Tongue (tissue), 2 donors: ENCODE measurements around the gene SRRM5. TPM values are rescaled to one million over a fixed set of nuclear protein-coding genes. Genes with fewer than 3 reads are reported as not detected.

Source experiments
- small RNA-seq: library from RNA; depleted of rRNA; stranded (forward); fragments of <200 nt; gene quantifications from one replicate; pipeline ENCODE3, GENCODE V24; 2014; ENCODE audit warnings: low replicate concordance
- total RNA-seq: library from RNA; depleted of rRNA; stranded (reverse); fragments of >200 nt; gene quantifications from one replicate; pipeline ENCODE4 v1.2.3, GENCODE V29; 2014

Gene SRRM5
- total RNA-seq, 1 donor from 2014 or later: not detected

Small RNA genes within 50 kb of the gene (small RNA-seq; reads per million reads assigned to genes)
- gene RN7SL368P: not detected

Other genes starting within 250 kb of the SRRM5 start
- gene TEX101, start 197.2 kb upstream of the SRRM5 start, total RNA-seq: not detected
- 17.6 TPM for gene LYPD3, start 146.5 kb upstream of the SRRM5 start, total RNA-seq
- 24.6 TPM for gene PHLDB3, start 107.3 kb upstream of the SRRM5 start, total RNA-seq
- gene ETHE1, start 84.9 kb upstream of the SRRM5 start, total RNA-seq: 28.2 TPM
- gene ZNF575, start 78.9 kb upstream of the SRRM5 start, total RNA-seq: 0.41 TPM
- gene XRCC1, start 36.6 kb upstream of the SRRM5 start, total RNA-seq: 10.5 TPM
- 2.7 TPM for gene PINLYP, start 36.3 kb upstream of the SRRM5 start, total RNA-seq
- 26.0 TPM for gene IRGQ, start 16.0 kb upstream of the SRRM5 start, total RNA-seq
- 8.8 TPM for gene ZNF576, start 15.5 kb upstream of the SRRM5 start, total RNA-seq
- 22.9 TPM for gene ZNF428, start 7.5 kb downstream of the SRRM5 start, total RNA-seq
- 10.3 TPM for gene CADM4, start 27.8 kb downstream of the SRRM5 start, total RNA-seq
- 8.1 TPM for gene PLAUR, start 58.1 kb downstream of the SRRM5 start, total RNA-seq
- gene IRGC, start 104.0 kb downstream of the SRRM5 start, total RNA-seq: not detected
- gene SMG9, start 142.9 kb downstream of the SRRM5 start, total RNA-seq: 13.0 TPM
- 14.8 TPM for gene KCNN4, start 168.9 kb downstream of the SRRM5 start, total RNA-seq
- 1.6 TPM for gene LYPD5, start 190.4 kb downstream of the SRRM5 start, total RNA-seq
- 23.3 TPM for gene ZNF283, start 215.2 kb downstream of the SRRM5 start, total RNA-seq